PC-9 (cell line): ENCODE results near the gene CLBA1. TPM values are rescaled to one million over a fixed set of nuclear protein-coding genes. Genes with fewer than 3 reads are reported as not detected.

ENCODE experiments used
- BruUV-seq: library from RNA; stranded (reverse); fragments of 400-500 nt; replicated peaks from 2 replicates; lab custom pipeline; 2021; lab: Mats Ljungman, UMichigan
- CTCF ChIA-PET: fragments of 300-600 bp; sonication (Branson Sonifier 250); formaldehyde crosslinking; loops from one replicate; lab custom pipeline; 2022; ENCODE audit warnings: antibody characterized with exemption; lab: Charles Lee
- POLR2A ChIA-PET: fragments of 300-600 bp; sonication (Branson Sonifier 250); formaldehyde crosslinking; loops from one replicate; lab custom pipeline; 2022; ENCODE audit warnings: antibody characterized with exemption; ENCODE audit not compliant: unreplicated experiment; lab: Charles Lee
- DNase-seq, 2 experiments: peaks; one replicate each; pipeline versions ENCODE4 v3.0.0 to v3.0.0-alpha.2; 2015 to 2022; ENCODE audit warnings: mixed read lengths in 1 of 2
- H2AFZ ChIP-seq: fragments of 200-600 bp; sonication (generic); 2 replicates; pipeline ENCODE4 v1.8.1; 2017; ENCODE audit warnings: antibody characterized with exemption
- H3F3A ChIP-seq: fragments of 200-600 bp; sonication (generic); 2 replicates; pipeline ENCODE4 v1.8.1; 2017; ENCODE audit warnings: antibody characterized with exemption, mild to moderate bottlenecking, low read depth; ENCODE audit not compliant: insufficient read depth
- H3K27ac ChIP-seq: fragments of 200-600 bp; sonication (generic); 2 replicates; pipeline ENCODE4 v1.6.1; 2016; ENCODE audit warnings: mixed run types
- H3K27me3 ChIP-seq: fragments of 200-600 bp; sonication (generic); 2 replicates; pipeline ENCODE4 v1.6.1; 2016; ENCODE audit warnings: low read depth, mixed run types; ENCODE audit not compliant: insufficient read depth
- H3K36me3 ChIP-seq: fragments of 200-600 bp; sonication (generic); 2 replicates; pipeline ENCODE4 v1.6.1; 2016; ENCODE audit warnings: low read depth, mixed run types
- H3K4me1 ChIP-seq: fragments of 200-600 bp; sonication (generic); replicated peaks from 2 replicates; pipeline ENCODE4 v1.6.1; 2016; ENCODE audit warnings: mixed run types; ENCODE audit not compliant: insufficient read depth
- H3K4me2 ChIP-seq: fragments of 200-600 bp; sonication (generic); 2 replicates; pipeline ENCODE4 v1.6.1; 2017; ENCODE audit warnings: mixed run types
- H3K4me3 ChIP-seq: fragments of 200-600 bp; sonication (generic); 2 replicates; pipeline ENCODE4 v1.6.1; 2016; ENCODE audit warnings: mixed run types
- H3K79me2 ChIP-seq: fragments of 200-600 bp; sonication (generic); 2 replicates; pipeline ENCODE4 v1.6.1; 2017; ENCODE audit warnings: low read depth, mixed run types
- H3K9me2 ChIP-seq: fragments of 200-600 bp; sonication (generic); 2 replicates; pipeline ENCODE4 v1.8.1; 2017; ENCODE audit warnings: mild to moderate bottlenecking; ENCODE audit not compliant: insufficient read depth
- H3K9me3 ChIP-seq: fragments of 200-600 bp; sonication (generic); 2 replicates; pipeline ENCODE4 v1.8.1; 2016; ENCODE audit warnings: low read depth; ENCODE audit not compliant: insufficient read depth
- H4K20me1 ChIP-seq: fragments of 200-600 bp; sonication (generic); 2 replicates; pipeline ENCODE4 v1.8.1; 2017; ENCODE audit not compliant: insufficient read depth
- CTCF ChIP-seq: fragments of 200-600 bp; sonication (generic); conservative IDR thresholded peaks from 2 replicates; pipeline ENCODE4 v1.6.1; 2017; ENCODE audit warnings: mixed run types, antibody characterized with exemption, mild to moderate bottlenecking, moderate library complexity
- EZH2 ChIP-seq: fragments of 200-600 bp; sonication (generic); IDR thresholded peaks from 2 replicates; pipeline ENCODE4 v1.8.0; 2017; ENCODE audit warnings: antibody characterized with exemption, low read depth
- intact Hi-C: fragments of 100-400 bp; cut with micrococcal nuclease; formaldehyde crosslinking; loops from one replicate; pipeline ENCODE4 v1.10.0; 2022; ENCODE audit not compliant: unreplicated experiment
- total RNA-seq: library from RNA; stranded (reverse); gene quantifications from 2 replicates; pipeline ENCODE4 v1.2.3, GENCODE V29; 2021

CLBA1 gene
- total RNA-seq, 1 experiment from 2014 or later: 12.6 TPM

GRCh38 chr14:104967386-104968152 is 18.0 kb upstream of the CLBA1 start:
- BruUV-seq: no TSS peak
- Histone ChIP-seq H3F3A (peaks cover 21% of the 10 kb centered on the region), H3K79me2 (no peaks in the 10 kb centered on the region), H3K9me2 (no peaks in the 10 kb centered on the region), H3K4me1 (peaks cover 43% of the 10 kb centered on the region), H3K4me2 (peak overlapping the region; percentile 49), H3K27ac (no peak overlapping the region), H2AFZ (no peak overlapping the region), H3K4me3 (no peak overlapping the region), H3K9me3 (no peaks in the 10 kb centered on the region), H4K20me1 (no peaks in the 10 kb centered on the region), H3K36me3 (no peaks in the 10 kb centered on the region), H3K27me3 (no peaks in the 10 kb centered on the region)
- ChIA-PET CTCF (no interaction called here), POLR2A (interaction anchor here (0.5 to 0.7 kb wide), 3 partner anchors 334 to 1863 kb away, joined by 3 to 6 read pairs (median 5); no protein-coding TSS in a partner anchor)
- intact Hi-C loops: loop anchor here (5.0 kb wide), 1 partner anchor 35 kb away; no protein-coding TSS in a partner anchor
- TF ChIP-seq EZH2: no peak
- TF ChIP-seq CTCF: no peak
- DNase-seq: peak in 1 of 2 experiments; percentile 59

- H3K4me3 ChIP-seq: no peak overlapping the region
- H3K4me2 ChIP-seq: peak overlapping the region; percentile 49
- H2AFZ ChIP-seq: no peak overlapping the region
- POLR2A ChIA-PET: interaction anchor here (0.5 to 0.7 kb wide), 3 partner anchors 333 to 1863 kb away, joined by 3 to 6 read pairs (median 5); no protein-coding TSS in a partner anchor
- no TSS peak for BruUV-seq
- H3K4me1 ChIP-seq: peaks cover 48% of the 10 kb centered on the region
- H3K27ac ChIP-seq: no peak overlapping the region
- intact Hi-C loops: loop anchor here (5.0 kb wide), 1 partner anchor 36 kb away; no protein-coding TSS in a partner anchor
- H3K9me3 ChIP-seq: no peaks in the 10 kb centered on the region
- peak in 1 of 2 experiments; percentile 76 for DNase-seq
- no peaks in the 10 kb centered on the region for H3K79me2 ChIP-seq
- no peaks in the 10 kb centered on the region for H3K36me3 ChIP-seq
- H3K9me2 ChIP-seq: no peaks in the 10 kb centered on the region
- H3K27me3 ChIP-seq: no peaks in the 10 kb centered on the region
- H3F3A ChIP-seq: peaks cover 26% of the 10 kb centered on the region
- H4K20me1 ChIP-seq: no peaks in the 10 kb centered on the region
- no peak for TF ChIP-seq EZH2
- no peak for TF ChIP-seq CTCF
- CTCF ChIA-PET: interaction anchor here (0.6 kb wide), 1 partner anchor 1904 kb away, joined by 3 read pairs; no protein-coding TSS in a partner anchor
These were observed 17.4 kb upstream of the CLBA1 start for GRCh38 chr14:104968153-104968527.

- Histone ChIP-seq H3K4me3 (no peak overlapping the region), H3K9me2 (no peaks in the 10 kb centered on the region), H3K79me2 (no peaks in the 10 kb centered on the region), H3K4me2 (0 out of 2 replicates have a peak overlapping the region, but pooled peaks have one; percentile 49), H3K9me3 (no peaks in the 10 kb centered on the region), H3K36me3 (no peaks in the 10 kb centered on the region), H2AFZ (no peak overlapping the region), H3K27me3 (no peaks in the 10 kb centered on the region), H3F3A (peaks cover 31% of the 10 kb centered on the region), H4K20me1 (no peaks in the 10 kb centered on the region), H3K27ac (no peak overlapping the region), H3K4me1 (peaks cover 53% of the 10 kb centered on the region)
- TF ChIP-seq EZH2 (no peak), CTCF (0 out of 2 replicates have a peak, but pooled peaks have one; percentile 34)
- peak in 1 of 2 experiments; percentile 69 for DNase-seq
- ChIA-PET POLR2A (interaction anchor here (0.6 to 0.7 kb wide), 4 partner anchors 52 to 1864 kb away, joined by 4 to 30 read pairs (median 6); partner anchors contain the start of gene CDCA4), CTCF (interaction anchor here (0.6 to 0.9 kb wide), 4 partner anchors 36 to 1904 kb away, joined by 3 read pairs; no protein-coding TSS in a partner anchor)
- intact Hi-C loops: loop anchor here (5.0 kb wide), 1 partner anchor 36 kb away; no protein-coding TSS in a partner anchor
- BruUV-seq: no TSS peak
These were observed 16.8 kb upstream of the CLBA1 start for GRCh38 chr14:104968541-104969401.
